Gastrocnemius medialis (tissue), 4 donors: ENCODE results near the gene CFAP100. TPM values are rescaled to one million over a fixed set of nuclear protein-coding genes. Genes with fewer than 3 reads are reported as not detected.

Experiments
- ATAC-seq, 2 donors: fragments of 150-250 bp; one replicate each; pipeline ENCODE4 v1.9.1; 2016
- DNase-seq, 2 donors: peaks; one replicate each; pipeline ENCODE4 v3.0.0-alpha.2; 2019
- H3K27ac ChIP-seq, 4 donors: fragments of 200-600 bp; sonication (generic); 1 replicate in 1 of 4; 2 replicates in 3 of 4; pipeline ENCODE4 v1.5.1; 2016 to 2018; ENCODE audit warnings: mild to moderate bottlenecking in 2 of 4, moderate library complexity in 1 of 4
- H3K27me3 ChIP-seq, 3 donors: fragments of 200-600 bp; sonication (generic) in 2 of 3; 1 replicate in 1 of 3; 2 replicates in 2 of 3; pipeline versions ENCODE4 v1.5.1 to v1.6.0; 2016 to 2019; ENCODE audit warnings: mild to moderate bottlenecking in 1 of 3, moderate library complexity in 1 of 3
- H3K36me3 ChIP-seq, 2 donors: fragments of 200-600 bp; sonication (generic) in 1 of 2; one replicate each; pipeline ENCODE4 v1.5.1; 2017 to 2018
- H3K4me1 ChIP-seq, 2 donors: fragments of 200-600 bp; sonication (generic) in 1 of 2; one replicate each; pipeline ENCODE4 v1.5.1; 2016 to 2017; ENCODE audit warnings: mild to moderate bottlenecking in 2 of 2
- H3K4me3 ChIP-seq, 4 donors: fragments of 200-600 bp; sonication (generic) in 3 of 4; 1 replicate in 1 of 4; 2 replicates in 3 of 4; pipeline ENCODE4 v1.5.1; 2016 to 2019; ENCODE audit warnings: mild to moderate bottlenecking in 2 of 4
- H3K9me3 ChIP-seq, 3 donors: fragments of 200-600 bp; sonication (generic) in 2 of 3; 1 replicate in 1 of 3; 2 replicates in 2 of 3; pipeline ENCODE4 v1.5.1; 2016 to 2019
- CTCF ChIP-seq, 5 experiments: fragments of 450-650 bp in 3 of 5; fragments of 200-600 bp in 2 of 5; sonication (generic) in 2 of 5; IDR thresholded peaks in 4 of 5; conservative IDR thresholded peaks in 1 of 5; 1 replicate in 4 of 5; 2 replicates in 1 of 5; pipeline ENCODE4 v1.5.1; 2016 to 2019; ENCODE audit warnings: antibody characterized with exemption in 5 of 5, mild to moderate bottlenecking in 3 of 5, moderate library complexity in 3 of 5
- POLR2A ChIP-seq, 2 donors: fragments of 450-650 bp; IDR thresholded peaks; one replicate each; pipeline ENCODE4 v1.6.1; 2017; ENCODE audit warnings: antibody characterized with exemption in 2 of 2, mild to moderate bottlenecking in 2 of 2, moderate library complexity in 2 of 2
- in situ Hi-C, 4 donors: fragments of 200-750 bp; cut with MboI; loops; one replicate each; pipeline versions ENCODE4 v1.15.0 to v1.8.0; 2017; ENCODE audit warnings: low sequenced_read_pairs in 4 of 4
- intact Hi-C: fragments of 100-400 bp; cut with DNase I; formaldehyde crosslinking; loops from one replicate; pipeline ENCODE4 v1.15.1; 2023; ENCODE audit warnings: low total_unique reads
- total RNA-seq, 4 donors: library from RNA; depleted of rRNA; stranded (reverse); fragments of >200 nt; gene quantifications; one replicate each; pipeline versions ENCODE4 v1.1.0 to v1.2.3, GENCODE V29; 2016

The CFAP100 gene
- total RNA-seq, 4 donors from 2014 or later: not detected

- Histone ChIP-seq H3K36me3 (peaks cover 0 to 51% of the 10 kb centered on the region in 2 donors), H3K4me1 (peaks cover 16 to 30% of the 10 kb centered on the region in 2 donors), H3K27ac (peak overlapping the region; percentile 24 to 67 (median 54)), H3K4me3 (no peak overlapping the region), H3K9me3 (no peaks in the 10 kb centered on the region), H3K27me3 (no peaks in the 10 kb centered on the region)
- DNase-seq (no peak), ATAC-seq (peak; percentile 58 to 67)
- intact Hi-C loops: no loop called here
- TF ChIP-seq CTCF (IDR thresholded peaks at IDR 0.05 in 4 of 5, conservative IDR thresholded peaks at IDR 0.05 in 1 of 5): no peak
- no peak for TF ChIP-seq POLR2A (IDR thresholded peaks at IDR 0.05)
- in situ Hi-C loops: no loop called here
These were observed 59.9 kb downstream of the CFAP100 start for GRCh38 chr3:126454437-126455198.

- Histone ChIP-seq H3K36me3 (peaks cover 0 to 51% of the 10 kb centered on the region in 2 donors), H3K4me1 (peaks cover 30 to 46% of the 10 kb centered on the region in 2 donors), H3K27me3 (no peaks in the 10 kb centered on the region), H3K27ac (peak overlapping the region; percentile 24 to 67 (median 44)), H3K4me3 (no peak overlapping the region), H3K9me3 (no peaks in the 10 kb centered on the region)
- DNase-seq: no peak
- intact Hi-C loops (no loop called here), in situ Hi-C loops (no loop called here)
- ATAC-seq: no peak
- TF ChIP-seq POLR2A (IDR thresholded peaks at IDR 0.05) (no peak), CTCF (IDR thresholded peaks at IDR 0.05 in 4 of 5, conservative IDR thresholded peaks at IDR 0.05 in 1 of 5) (no peak)
These were observed 61.5 kb downstream of the CFAP100 start for GRCh38 chr3:126456211-126456610.

GRCh38 chr3:126456766-126457388 is 62.2 kb downstream of the CFAP100 start:
- peaks cover 37 to 51% of the 10 kb centered on the region in 2 donors for H3K4me1 ChIP-seq
- peaks cover 0 to 52% of the 10 kb centered on the region in 2 donors for H3K36me3 ChIP-seq
- no peak for ATAC-seq
- in situ Hi-C loops: no loop called here
- no peak overlapping the region for H3K4me3 ChIP-seq
- H3K9me3 ChIP-seq: no peaks in the 10 kb centered on the region
- H3K27ac ChIP-seq: peak overlapping the region in 3 of 4 donors; percentile 24 to 67 (median 39)
- DNase-seq: no peak
- H3K27me3 ChIP-seq: no peaks in the 10 kb centered on the region
- intact Hi-C loops: no loop called here
- TF ChIP-seq CTCF (IDR thresholded peaks at IDR 0.05 in 4 of 5, conservative IDR thresholded peaks at IDR 0.05 in 1 of 5) (no peak), POLR2A (IDR thresholded peaks at IDR 0.05) (no peak)

GRCh38 chr3:126459111-126459762 is 64.5 kb downstream of the CFAP100 start:
- no peaks in the 10 kb centered on the region for H3K27me3 ChIP-seq
- in situ Hi-C loops (no loop called here), intact Hi-C loops (no loop called here)
- DNase-seq (no peak), ATAC-seq (no peak)
- no peak for TF ChIP-seq POLR2A (IDR thresholded peaks at IDR 0.05)
- no peak for TF ChIP-seq CTCF (IDR thresholded peaks at IDR 0.05 in 4 of 5, conservative IDR thresholded peaks at IDR 0.05 in 1 of 5)
- peaks cover 56 to 71% of the 10 kb centered on the region in 2 donors for H3K4me1 ChIP-seq
- no peaks in the 10 kb centered on the region for H3K9me3 ChIP-seq
- H3K4me3 ChIP-seq: no peak overlapping the region
- H3K27ac ChIP-seq: peak overlapping the region; percentile 94 to 97 (median 96)
- H3K36me3 ChIP-seq: peaks cover 0 to 61% of the 10 kb centered on the region in 2 donors
